SK-N-DZ (cell line): Measurements from ENCODE around the gene CENPO. TPM values are rescaled to one million over a fixed set of nuclear protein-coding genes. Genes with fewer than 3 reads are reported as not detected.

Experiments used
- DNase-seq: peaks from one replicate; pipeline ENCODE4 v3.0.0-alpha.2; 2015; ENCODE audit warnings: low spot score
- polyA plus RNA-seq, 2 experiments: library from polyadenylated mRNA; depleted of rRNA; stranded (reverse); fragments of >200 nt; gene quantifications; 2 replicates each; pipeline ENCODE4 v1.2.3, GENCODE V29; 2014

The CENPO gene
- polyA plus RNA-seq (2014; cell fraction: cytosol; rRNA removed) = 27.9 and 41.2 TPM in 2 replicates
- polyA plus RNA-seq (2014; cell fraction: nucleus; rRNA removed) = 34.9 and 45.0 TPM in 2 replicates

GRCh38 chr2:24792874-24793760 lies at the start of gene CENPO, which contains the start of gene PTRHD1:
CENPO (plus strand) TSS chr2:24793425; CDS start chr2:24793920, 495 bp downstream.
PTRHD1 (minus strand) TSS chr2:24793391; CDS start chr2:24793377, 14 bp downstream.
- peak; percentile 96 for DNase-seq

GRCh38 chr2:24743924-24744323 lies 49.3 kb upstream of the CENPO start:
- no peak for DNase-seq

GRCh38 chr2:24744356-24744755 lies 48.9 kb upstream of the CENPO start:
- no peak for DNase-seq

GRCh38 chr2:24745825-24746224 lies 47.4 kb upstream of the CENPO start:
- no peak for DNase-seq

GRCh38 chr2:24747299-24747698 lies 45.9 kb upstream of the CENPO start:
- no peak for DNase-seq

- peak; percentile 13 for DNase-seq
Observed at GRCh38 chr2:24749069-24749691, 44.0 kb upstream of the CENPO start.

GRCh38 chr2:24754985-24755705 lies 38.1 kb upstream of the CENPO start:
- no peak for DNase-seq

GRCh38 chr2:24756789-24757188 lies 36.4 kb upstream of the CENPO start:
- DNase-seq = no peak

- DNase-seq = no peak
Observed at GRCh38 chr2:24761866-24762265, 31.4 kb upstream of the CENPO start.

GRCh38 chr2:24762518-24762917 lies 30.7 kb upstream of the CENPO start:
- DNase-seq = no peak

GRCh38 chr2:24763843-24764242 lies 29.4 kb upstream of the CENPO start:
- no peak for DNase-seq

- DNase-seq = peak; percentile 15
Observed at GRCh38 chr2:24766609-24767008, 26.6 kb upstream of the CENPO start.

GRCh38 chr2:24768013-24768412 lies 25.2 kb upstream of the CENPO start:
- no peak for DNase-seq

- no peak for DNase-seq
Observed at GRCh38 chr2:24768601-24769000, 24.6 kb upstream of the CENPO start.

- DNase-seq = no peak
Observed at GRCh38 chr2:24771061-24771460, 22.2 kb upstream of the CENPO start.

- no peak for DNase-seq
Observed at GRCh38 chr2:24771764-24772586, 21.2 kb upstream of the CENPO start.

GRCh38 chr2:24774373-24774772 lies 18.9 kb upstream of the CENPO start:
- no peak for DNase-seq

- no peak for DNase-seq
Observed at GRCh38 chr2:24779116-24779515, 14.1 kb upstream of the CENPO start.

- DNase-seq = no peak
Observed at GRCh38 chr2:24783641-24784040, 9.6 kb upstream of the CENPO start.

- DNase-seq = no peak
Observed at GRCh38 chr2:24785671-24786321, 7.4 kb upstream of the CENPO start.

GRCh38 chr2:24787532-24787931 lies 5.7 kb upstream of the CENPO start:
- no peak for DNase-seq
